Activated naive CD8-positive, alpha-beta T cell treated with anti-CD3 and anti-CD28 coated beads, Interleukin-2, amount 50 U/mL, for 24 hours (primary cell): Measurements from ENCODE around the gene COL5A1.
"Not testable (repeated sequence)": the region's sequence is repeated elsewhere in the genome, so short reads cannot be mapped to it uniquely, and the experiment has no call there.

Experiments used
- ATAC-seq: fragments of 150-1000 bp; cut with Tn5 transposase; one replicate; pipeline ENCODE4 v1.10.0; 2021
- DNase-seq: peaks from one replicate; pipeline ENCODE4 v3.0.0; 2021
- H3K27ac Mint-ChIP-seq: one replicate; pipeline ENCODE4 v1.8.0; 2021; ENCODE audit warnings: mild to moderate bottlenecking, mixed read lengths
- H3K27me3 Mint-ChIP-seq: one replicate; pipeline ENCODE4 v1.8.0; 2021; ENCODE audit warnings: mixed read lengths
- H3K36me3 Mint-ChIP-seq: one replicate; pipeline ENCODE4 v1.8.0; 2021; ENCODE audit warnings: low read depth, mixed read lengths
- H3K4me1 Mint-ChIP-seq: one replicate; pipeline ENCODE4 v1.8.0; 2021; ENCODE audit warnings: mixed read lengths
- H3K4me3 Mint-ChIP-seq: one replicate; pipeline ENCODE4 v1.8.0; 2021; ENCODE audit warnings: mild to moderate bottlenecking, moderate library complexity, mixed read lengths
- H3K9me3 Mint-ChIP-seq: one replicate; pipeline ENCODE4 v1.8.0; 2021; ENCODE audit warnings: mixed read lengths

Gene COL5A1

GRCh38 chr9:134661791-134662142 lies 20.2 kb downstream of the COL5A1 start:
- H3K27me3 Mint-ChIP-seq, result peaks cover 3% of the 10 kb centered on the region
- ATAC-seq, result no peak
- no peak overlapping the region for H3K4me3 Mint-ChIP-seq
- H3K9me3 Mint-ChIP-seq, result peaks cover 16% of the 10 kb centered on the region
- H3K36me3 Mint-ChIP-seq, result no peaks in the 10 kb centered on the region
- H3K4me1 Mint-ChIP-seq, result peaks cover 2% of the 10 kb centered on the region
- no peak for DNase-seq
- H3K27ac Mint-ChIP-seq, result no peak overlapping the region

GRCh38 chr9:134662143-134662876 lies 20.7 kb downstream of the COL5A1 start:
- Mint-ChIP-seq H3K36me3 (no peaks in the 10 kb centered on the region), H3K27me3 (peaks cover 3% of the 10 kb centered on the region), H3K9me3 (peaks cover 16% of the 10 kb centered on the region), H3K4me1 (peaks cover 2% of the 10 kb centered on the region), H3K27ac (no peak overlapping the region), H3K4me3 (no peak overlapping the region)
- no peak for DNase-seq
- ATAC-seq, result no peak

GRCh38 chr9:134663084-134663483 lies 21.5 kb downstream of the COL5A1 start:
- Mint-ChIP-seq H3K27ac (no peak overlapping the region), H3K9me3 (peaks cover 16% of the 10 kb centered on the region), H3K36me3 (no peaks in the 10 kb centered on the region), H3K4me1 (peaks cover 2% of the 10 kb centered on the region), H3K27me3 (peaks cover 3% of the 10 kb centered on the region), H3K4me3 (no peak overlapping the region)
- no peak for DNase-seq
- no peak for ATAC-seq

- H3K4me1 Mint-ChIP-seq, result peaks cover 2% of the 10 kb centered on the region
- no peak overlapping the region for H3K27ac Mint-ChIP-seq
- no peak for ATAC-seq
- H3K4me3 Mint-ChIP-seq, result no peak overlapping the region
- H3K27me3 Mint-ChIP-seq, result peaks cover 3% of the 10 kb centered on the region
- DNase-seq, result no peak
- H3K36me3 Mint-ChIP-seq, result no peaks in the 10 kb centered on the region
- H3K9me3 Mint-ChIP-seq, result peaks cover 16% of the 10 kb centered on the region
Observed at GRCh38 chr9:134663753-134664415, 22.3 kb downstream of the COL5A1 start.

GRCh38 chr9:134664446-134664845 lies 22.8 kb downstream of the COL5A1 start:
- ATAC-seq (no peak), DNase-seq (no peak)
- Mint-ChIP-seq H3K9me3 (peaks cover 16% of the 10 kb centered on the region), H3K36me3 (no peaks in the 10 kb centered on the region), H3K4me1 (peaks cover 2% of the 10 kb centered on the region), H3K4me3 (no peak overlapping the region), H3K27me3 (peaks cover 3% of the 10 kb centered on the region), H3K27ac (no peak overlapping the region)

- ATAC-seq (no peak), DNase-seq (no peak)
- Mint-ChIP-seq H3K4me1 (peaks cover 2% of the 10 kb centered on the region), H3K27ac (no peak overlapping the region), H3K27me3 (peaks cover 6% of the 10 kb centered on the region), H3K4me3 (no peak overlapping the region), H3K9me3 (peaks cover 8% of the 10 kb centered on the region), H3K36me3 (no peaks in the 10 kb centered on the region)
Observed at GRCh38 chr9:134666208-134666607, 24.6 kb downstream of the COL5A1 start.

GRCh38 chr9:134666831-134667230 lies 25.2 kb downstream of the COL5A1 start:
- Mint-ChIP-seq H3K9me3 (peaks cover 6% of the 10 kb centered on the region), H3K4me1 (peaks cover 2% of the 10 kb centered on the region), H3K27ac (no peak overlapping the region), H3K4me3 (no peak overlapping the region), H3K36me3 (no peaks in the 10 kb centered on the region), H3K27me3 (peaks cover 6% of the 10 kb centered on the region)
- ATAC-seq (no peak), DNase-seq (no peak)

GRCh38 chr9:134668977-134669376 lies 27.4 kb downstream of the COL5A1 start:
- not testable (repeated sequence) for H3K9me3 Mint-ChIP-seq, H3K36me3 Mint-ChIP-seq, H3K27ac Mint-ChIP-seq, H3K27me3 Mint-ChIP-seq, H3K4me3 Mint-ChIP-seq, ATAC-seq, DNase-seq, H3K4me1 Mint-ChIP-seq

- DNase-seq (no peak), ATAC-seq (no peak)
- peaks cover 2% of the 10 kb centered on the region for H3K4me1 Mint-ChIP-seq
- H3K4me3 Mint-ChIP-seq, result no peak overlapping the region
- H3K27ac Mint-ChIP-seq, result no peak overlapping the region
- H3K36me3 Mint-ChIP-seq, result no peaks in the 10 kb centered on the region
- peaks cover 6% of the 10 kb centered on the region for H3K27me3 Mint-ChIP-seq
- no peaks in the 10 kb centered on the region for H3K9me3 Mint-ChIP-seq
Observed at GRCh38 chr9:134669399-134669955, 27.9 kb downstream of the COL5A1 start.

- Mint-ChIP-seq H3K36me3 (no peaks in the 10 kb centered on the region), H3K4me3 (no peak overlapping the region), H3K27ac (no peak overlapping the region), H3K9me3 (peaks cover 2% of the 10 kb centered on the region), H3K27me3 (peaks cover 6% of the 10 kb centered on the region), H3K4me1 (peaks cover 2% of the 10 kb centered on the region)
- ATAC-seq (no peak), DNase-seq (no peak)
Observed at GRCh38 chr9:134670042-134670525, 28.5 kb downstream of the COL5A1 start.

- Mint-ChIP-seq H3K4me1 (peaks cover 2% of the 10 kb centered on the region), H3K36me3 (no peaks in the 10 kb centered on the region), H3K27ac (no peak overlapping the region), H3K4me3 (no peak overlapping the region), H3K27me3 (peaks cover 3% of the 10 kb centered on the region), H3K9me3 (peaks cover 8% of the 10 kb centered on the region)
- ATAC-seq (no peak), DNase-seq (no peak)
Observed at GRCh38 chr9:134670851-134671281, 29.3 kb downstream of the COL5A1 start.

- Mint-ChIP-seq H3K4me3 (no peak overlapping the region), H3K27ac (no peak overlapping the region), H3K36me3 (no peaks in the 10 kb centered on the region), H3K9me3 (peaks cover 8% of the 10 kb centered on the region), H3K4me1 (peaks cover under 1% of the 10 kb centered on the region), H3K27me3 (peaks cover 3% of the 10 kb centered on the region)
- DNase-seq, result no peak
- ATAC-seq, result no peak
Observed at GRCh38 chr9:134671341-134672113, 29.9 kb downstream of the COL5A1 start.

- no peaks in the 10 kb centered on the region for H3K27me3 Mint-ChIP-seq
- no peaks in the 10 kb centered on the region for H3K4me1 Mint-ChIP-seq
- peaks cover 8% of the 10 kb centered on the region for H3K9me3 Mint-ChIP-seq
- H3K36me3 Mint-ChIP-seq, result no peaks in the 10 kb centered on the region
- no peak overlapping the region for H3K4me3 Mint-ChIP-seq
- no peak for ATAC-seq
- DNase-seq, result no peak
- no peak overlapping the region for H3K27ac Mint-ChIP-seq
Observed at GRCh38 chr9:134676361-134676760, 34.8 kb downstream of the COL5A1 start.

- Mint-ChIP-seq H3K27me3 (no peaks in the 10 kb centered on the region), H3K36me3 (no peaks in the 10 kb centered on the region), H3K27ac (no peak overlapping the region), H3K4me1 (no peaks in the 10 kb centered on the region), H3K4me3 (no peak overlapping the region), H3K9me3 (peaks cover 8% of the 10 kb centered on the region)
- ATAC-seq, result no peak
- no peak for DNase-seq
Observed at GRCh38 chr9:134676886-134677285, 35.3 kb downstream of the COL5A1 start.
